NCI-H2196 treated with DMSO at 0.1 percent for 48 hours (cell line): Measurements from ENCODE around the gene PXMP4.

Experiments used
- DNase-seq: peaks from one replicate; lab custom pipeline; 2025; ENCODE audit not compliant: unreplicated experiment; lab: John Stamatoyannopoulos, UW

PXMP4 gene

GRCh38 chr20:33656783-33657703 lies 63.1 kb downstream of the PXMP4 start:
- no peak for DNase-seq

GRCh38 chr20:33656010-33656782 lies 63.9 kb downstream of the PXMP4 start:
- no peak for DNase-seq

- DNase-seq, result no peak
These were observed 64.9 kb downstream of the PXMP4 start for GRCh38 chr20:33655164-33655563.

GRCh38 chr20:33654680-33655161 lies 65.4 kb downstream of the PXMP4 start:
- DNase-seq, result no peak

GRCh38 chr20:33653900-33654596 lies 66.1 kb downstream of the PXMP4 start:
- DNase-seq, result peak; percentile 89

- DNase-seq, result peak; percentile 76
These were observed 66.8 kb downstream of the PXMP4 start for GRCh38 chr20:33653218-33653899.
